Measurements from ENCODE around the gene GEMIN7.

GEMIN7 gene

DNA sequence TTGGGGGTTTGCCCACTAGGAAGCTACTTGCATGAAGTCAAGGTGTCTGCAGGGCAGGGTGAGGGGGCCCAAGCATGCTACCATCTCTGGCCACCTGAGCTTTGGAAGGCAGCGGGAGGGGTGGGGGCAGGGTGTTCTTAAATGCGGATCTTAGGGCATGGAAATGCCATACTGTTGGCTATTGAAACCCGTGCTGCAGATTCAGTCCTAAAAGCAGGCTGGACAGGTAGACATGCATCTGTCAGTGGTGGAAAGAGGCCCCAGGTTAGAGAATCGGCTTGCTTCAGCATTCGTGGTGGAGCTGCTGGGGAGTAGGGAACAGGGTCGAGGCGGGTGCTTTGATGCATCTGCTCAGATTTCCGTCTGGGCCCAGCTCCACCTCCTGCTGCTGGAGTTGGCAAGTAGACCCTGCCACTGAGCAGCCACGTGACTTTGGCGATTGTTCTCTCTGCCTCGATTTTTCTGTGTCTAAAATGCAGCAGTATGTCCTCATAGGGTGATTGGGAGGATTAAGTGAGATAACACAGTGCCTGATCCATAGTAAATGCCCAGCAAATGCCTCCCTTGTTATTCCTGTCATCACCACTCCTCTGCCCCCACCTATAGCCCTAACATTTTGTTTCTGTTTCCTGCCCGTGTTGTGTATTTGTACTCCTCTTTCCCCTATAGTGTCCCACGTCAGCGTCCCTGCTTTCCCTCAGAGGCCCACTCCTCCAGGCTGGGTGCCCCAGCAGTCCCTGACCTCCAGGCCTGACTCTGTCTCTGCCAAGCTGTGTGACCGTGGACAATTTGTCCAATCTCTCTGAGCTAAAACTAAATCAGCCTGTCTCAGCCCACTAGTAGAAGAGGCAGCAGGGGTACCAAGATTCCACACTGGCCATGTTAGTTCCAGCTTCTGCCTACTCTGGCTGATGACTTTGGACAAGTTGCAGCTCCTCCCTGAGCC lies 19.7 kb downstream of the GEMIN7 start:
- H4K20me1 ChIP-seq (ENCODE audit: insufficient read depth, low read length): peaks cover 83% of the 10 kb centered on the region
- TF ChIP-seq, protein P1, sequence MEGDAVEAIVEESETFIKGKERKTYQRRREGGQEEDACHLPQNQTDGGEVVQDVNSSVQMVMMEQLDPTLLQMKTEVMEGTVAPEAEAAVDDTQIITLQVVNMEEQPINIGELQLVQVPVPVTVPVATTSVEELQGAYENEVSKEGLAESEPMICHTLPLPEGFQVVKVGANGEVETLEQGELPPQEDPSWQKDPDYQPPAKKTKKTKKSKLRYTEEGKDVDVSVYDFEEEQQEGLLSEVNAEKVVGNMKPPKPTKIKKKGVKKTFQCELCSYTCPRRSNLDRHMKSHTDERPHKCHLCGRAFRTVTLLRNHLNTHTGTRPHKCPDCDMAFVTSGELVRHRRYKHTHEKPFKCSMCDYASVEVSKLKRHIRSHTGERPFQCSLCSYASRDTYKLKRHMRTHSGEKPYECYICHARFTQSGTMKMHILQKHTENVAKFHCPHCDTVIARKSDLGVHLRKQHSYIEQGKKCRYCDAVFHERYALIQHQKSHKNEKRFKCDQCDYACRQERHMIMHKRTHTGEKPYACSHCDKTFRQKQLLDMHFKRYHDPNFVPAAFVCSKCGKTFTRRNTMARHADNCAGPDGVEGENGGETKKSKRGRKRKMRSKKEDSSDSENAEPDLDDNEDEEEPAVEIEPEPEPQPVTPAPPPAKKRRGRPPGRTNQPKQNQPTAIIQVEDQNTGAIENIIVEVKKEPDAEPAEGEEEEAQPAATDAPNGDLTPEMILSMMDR (IDR thresholded peaks at IDR 0.05; ENCODE audit: low read depth, low read length): no peak
- no peak overlapping the region for H3K4me3 ChIP-seq (ENCODE audit: low read length)
- no peak overlapping the region for H3K9ac ChIP-seq (ENCODE audit: low read length)
- peaks cover 3% of the 10 kb centered on the region for H3K36me3 ChIP-seq (replicated peaks; ENCODE audit: low read depth, low read length)
- H3K4me2 ChIP-seq (ENCODE audit: low read length): no peak overlapping the region
- peaks cover 11% of the 10 kb centered on the region for H3K4me1 ChIP-seq (ENCODE audit: low read length)
- no peak overlapping the region for H2AFZ ChIP-seq (ENCODE audit: low read depth, low read length)
- no peaks in the 10 kb centered on the region for H3K27me3 ChIP-seq (ENCODE audit: low read depth, low read length)
- peaks cover 96% of the 10 kb centered on the region for H3K79me2 ChIP-seq (ENCODE audit: low read length)
- no peak overlapping the region for H3K27ac ChIP-seq (ENCODE audit: low read length)
- H3K9me3 ChIP-seq (ENCODE audit: insufficient read depth, low read length): no peaks in the 10 kb centered on the region

DNA sequence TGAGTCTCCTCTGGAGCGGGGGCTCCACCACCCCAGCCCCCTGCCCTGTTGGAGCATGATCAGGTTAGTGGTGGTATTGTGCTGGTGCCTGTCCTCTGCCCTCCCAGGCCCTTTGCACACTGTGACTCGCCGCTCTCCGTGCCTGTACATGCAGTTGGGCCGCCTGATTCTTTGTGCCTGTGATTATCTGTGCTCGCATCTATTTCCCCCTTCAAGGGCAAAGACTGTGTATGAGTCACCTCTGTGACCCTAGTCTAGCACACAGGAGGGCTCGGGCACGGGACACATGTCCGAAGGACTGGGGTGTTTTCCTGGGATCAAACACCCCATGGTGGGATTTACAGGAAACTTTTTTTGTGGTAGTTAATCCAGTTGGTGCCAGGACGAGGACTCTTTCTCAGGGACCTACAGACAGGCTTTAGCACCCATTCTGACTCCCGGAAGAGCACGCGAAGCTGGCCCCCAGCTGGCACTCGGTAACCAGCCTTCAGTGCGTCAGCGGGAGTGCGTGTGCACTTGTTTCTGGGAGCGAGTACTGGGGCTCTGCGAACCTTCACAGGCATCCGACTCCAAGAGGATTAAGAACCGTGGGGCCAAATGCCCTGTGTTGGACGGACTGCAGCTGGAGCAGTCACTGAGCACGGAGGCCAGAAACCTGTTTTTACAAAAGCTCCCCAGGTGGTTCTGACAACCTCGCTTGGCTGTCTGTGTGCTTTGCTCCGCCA lies 20.6 kb downstream of the GEMIN7 start:
- Histone ChIP-seq H4K20me1 (ENCODE audit: insufficient read depth, low read length) (peaks cover 86% of the 10 kb centered on the region), H3K27me3 (ENCODE audit: low read depth, low read length) (no peaks in the 10 kb centered on the region), H3K4me1 (ENCODE audit: low read length) (peaks cover 3% of the 10 kb centered on the region), H3K4me2 (ENCODE audit: low read length) (no peak overlapping the region), H3K9me3 (ENCODE audit: insufficient read depth, low read length) (no peaks in the 10 kb centered on the region), H3K27ac (ENCODE audit: low read length) (no peak overlapping the region), H3K36me3 (replicated peaks; ENCODE audit: low read depth, low read length) (peaks cover 3% of the 10 kb centered on the region), H3K9ac (ENCODE audit: low read length) (no peak overlapping the region), H3K79me2 (ENCODE audit: low read length) (peaks cover 95% of the 10 kb centered on the region), H3K4me3 (ENCODE audit: low read length) (no peak overlapping the region), H2AFZ (ENCODE audit: low read depth, low read length) (no peak overlapping the region)
- TF ChIP-seq EZH2phosphoT487 (IDR thresholded peaks at IDR 0.05; ENCODE audit: low read depth): no peak
- TF ChIP-seq, protein P1 (IDR thresholded peaks at IDR 0.05; ENCODE audit: low read depth, low read length): no peak

DNA sequence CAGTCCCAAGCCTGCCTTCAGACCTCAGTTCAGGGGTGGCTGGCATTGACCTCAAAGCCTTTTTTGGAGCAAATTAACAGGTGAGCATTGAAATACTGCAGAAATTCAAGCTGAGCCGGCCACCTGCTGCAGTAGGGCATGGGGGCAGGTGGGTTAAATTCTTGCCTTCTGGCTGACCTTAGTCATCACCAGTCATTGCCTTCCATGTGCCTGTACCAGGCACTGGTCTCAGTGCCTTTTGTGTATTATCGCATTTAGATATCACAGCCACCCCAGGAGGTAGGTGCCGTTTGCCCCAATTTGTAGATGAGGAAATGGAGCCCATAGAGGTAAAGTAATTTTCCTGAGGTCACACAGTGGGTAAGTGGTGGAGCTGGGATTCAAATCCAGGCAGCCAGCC lies 21.1 kb downstream of the GEMIN7 start:
- Histone ChIP-seq H3K27me3 (ENCODE audit: low read depth, low read length) (no peaks in the 10 kb centered on the region), H3K36me3 (replicated peaks; ENCODE audit: low read depth, low read length) (no peaks in the 10 kb centered on the region), H3K9ac (ENCODE audit: low read length) (no peak overlapping the region), H2AFZ (ENCODE audit: low read depth, low read length) (no peak overlapping the region), H3K27ac (ENCODE audit: low read length) (no peak overlapping the region), H3K4me3 (ENCODE audit: low read length) (no peak overlapping the region), H3K4me2 (ENCODE audit: low read length) (no peak overlapping the region), H3K9me3 (ENCODE audit: insufficient read depth, low read length) (no peaks in the 10 kb centered on the region), H4K20me1 (ENCODE audit: insufficient read depth, low read length) (peaks cover 91% of the 10 kb centered on the region), H3K4me1 (ENCODE audit: low read length) (no peaks in the 10 kb centered on the region), H3K79me2 (ENCODE audit: low read length) (peaks cover 95% of the 10 kb centered on the region)
- TF ChIP-seq, protein P1 (IDR thresholded peaks at IDR 0.05; ENCODE audit: low read depth, low read length): no peak
- no peak for TF ChIP-seq EZH2phosphoT487 (IDR thresholded peaks at IDR 0.05; ENCODE audit: low read depth)

DNA sequence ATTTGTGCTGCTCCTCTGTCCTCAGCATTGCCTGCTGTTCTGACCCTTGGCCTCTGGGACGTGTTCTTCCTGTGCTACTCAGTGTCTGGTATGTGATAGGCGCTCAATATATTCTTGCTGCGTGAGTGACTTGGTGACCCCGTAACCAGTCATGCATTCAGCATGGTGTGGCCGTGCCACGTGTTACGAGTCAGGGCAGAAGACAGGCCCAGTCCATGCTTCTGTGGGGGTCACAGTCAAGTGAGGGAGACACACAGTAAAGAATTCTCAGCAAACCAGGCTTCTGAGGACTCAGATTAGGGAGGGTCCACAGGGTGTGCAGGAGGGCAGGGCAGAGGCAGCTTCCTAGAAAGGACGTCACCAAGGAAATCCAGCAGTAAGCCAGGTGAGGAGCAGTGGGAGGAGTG lies 21.8 kb downstream of the GEMIN7 start:
- H3K9me3 ChIP-seq (ENCODE audit: insufficient read depth, low read length): no peaks in the 10 kb centered on the region
- H4K20me1 ChIP-seq (ENCODE audit: insufficient read depth, low read length): peaks cover 91% of the 10 kb centered on the region
- no peak overlapping the region for H3K9ac ChIP-seq (ENCODE audit: low read length)
- H3K4me2 ChIP-seq (ENCODE audit: low read length): no peak overlapping the region
- no peak overlapping the region for H2AFZ ChIP-seq (ENCODE audit: low read depth, low read length)
- no peaks in the 10 kb centered on the region for H3K36me3 ChIP-seq (replicated peaks; ENCODE audit: low read depth, low read length)
- H3K27me3 ChIP-seq (ENCODE audit: low read depth, low read length): no peaks in the 10 kb centered on the region
- H3K4me1 ChIP-seq (ENCODE audit: low read length): no peaks in the 10 kb centered on the region
- peaks cover 95% of the 10 kb centered on the region for H3K79me2 ChIP-seq (ENCODE audit: low read length)
- H3K27ac ChIP-seq (ENCODE audit: low read length): no peak overlapping the region
- TF ChIP-seq EZH2phosphoT487 (IDR thresholded peaks at IDR 0.05; ENCODE audit: low read depth): no peak
- TF ChIP-seq, protein P1 (IDR thresholded peaks at IDR 0.05; ENCODE audit: low read depth, low read length): no peak
- H3K4me3 ChIP-seq (ENCODE audit: low read length): no peak overlapping the region
